SK-N-SH (cell line): ENCODE results near the gene HAUS3. TPM values are rescaled to one million over a fixed set of nuclear protein-coding genes. Genes with fewer than 3 reads are reported as not detected.

Experiments
- CTCF ChIA-PET: fragments of 300-600, 350-600 bp; formaldehyde crosslinking; extraction: SDS; loops from one replicate; lab custom pipeline; 2021; lab: Yijun Ruan, JAX
- POLR2A ChIA-PET: fragments of 350-600 bp; sonication (Branson Sonifier 250); formaldehyde crosslinking; extraction: SDS; loops from one replicate; lab custom pipeline; 2020; ENCODE audit warnings: antibody characterized with exemption, inconsistent platforms; lab: Yijun Ruan, JAX
- DNase-seq: peaks from one replicate; pipeline ENCODE4 v3.0.0; 2012
- H2AFZ ChIP-seq: fragments of 200-600 bp; sonication (generic); 2 replicates; pipeline ENCODE4 v1.8.1; 2016; ENCODE audit warnings: antibody characterized with exemption, mild to moderate bottlenecking, low read depth
- H3F3A ChIP-seq: fragments of 200-600 bp; sonication (generic); replicated peaks from 2 replicates; pipeline ENCODE3; 2016; ENCODE audit warnings: antibody characterized with exemption, mild to moderate bottlenecking; ENCODE audit not compliant: insufficient read depth
- H3K27ac ChIP-seq, 2 experiments: fragments of 200-500 bp in 1 of 2; fragments of 200-600 bp in 1 of 2; sonication (Bioruptor generic) in 1 of 2; sonication (generic), shearing (Covaris generic) in 1 of 2; 2 replicates each; pipeline versions ENCODE4 v1.5.1 to v1.6.1; 2014 to 2016; ENCODE audit warnings: low read depth in 2 of 2, inconsistent platforms in 1 of 2, low read length in 1 of 2, mild to moderate bottlenecking in 1 of 2, mixed read lengths in 1 of 2
- H3K27me3 ChIP-seq: fragments of 200-600 bp; sonication (generic), shearing (Covaris generic); 2 replicates; pipeline ENCODE4 v1.6.1; 2016; ENCODE audit warnings: mixed run types; ENCODE audit not compliant: insufficient read depth
- H3K36me3 ChIP-seq, 2 experiments: fragments of 200-500 bp in 1 of 2; fragments of 200-600 bp in 1 of 2; sonication (Bioruptor generic) in 1 of 2; sonication (generic) in 1 of 2; replicated peaks in 1 of 2; 2 replicates each; pipeline versions ENCODE3 to v1.5.1; 2014 to 2016; ENCODE audit warnings: low read length in 1 of 2, mild to moderate bottlenecking in 1 of 2; ENCODE audit not compliant: insufficient read depth in 2 of 2, control insufficient read depth in 1 of 2
- H3K4me1 ChIP-seq, 2 experiments: fragments of 200-500 bp in 1 of 2; fragments of 200-600 bp in 1 of 2; sonication (Bioruptor generic) in 1 of 2; sonication (generic), shearing (Covaris generic) in 1 of 2; 2 replicates each; pipeline versions ENCODE4 v1.5.1 to v1.6.1; 2014 to 2016; ENCODE audit warnings: low read depth in 1 of 2, low read length in 1 of 2, mixed run types in 1 of 2; ENCODE audit not compliant: insufficient read depth in 2 of 2, control insufficient read depth in 1 of 2
- H3K4me2 ChIP-seq: fragments of 200-600 bp; sonication (generic), shearing (Covaris generic); 2 replicates; pipeline ENCODE4 v1.6.1; 2017; ENCODE audit warnings: mixed run types
- H3K4me3 ChIP-seq, 2 experiments: fragments of 200-500 bp in 1 of 2; fragments of 200-600 bp in 1 of 2; sonication (Bioruptor generic) in 1 of 2; sonication (generic), shearing (Covaris generic) in 1 of 2; 2 replicates each; pipeline versions ENCODE4 v1.5.1 to v1.8.1; 2014 to 2016; ENCODE audit warnings: low read depth in 2 of 2, inconsistent platforms in 1 of 2, low read length in 1 of 2, mild to moderate bottlenecking in 1 of 2, mixed read lengths in 1 of 2, moderate library complexity in 1 of 2
- H3K79me2 ChIP-seq: fragments of 200-600 bp; sonication (generic); 2 replicates; pipeline ENCODE4 v1.8.1; 2017; ENCODE audit warnings: mild to moderate bottlenecking; ENCODE audit not compliant: insufficient read depth
- H3K9ac ChIP-seq: fragments of 200-600 bp; sonication (generic); 2 replicates; pipeline ENCODE4 v1.6.1; 2017; ENCODE audit warnings: mixed run types
- H3K9me2 ChIP-seq: fragments of 200-600 bp; sonication (generic); 2 replicates; pipeline ENCODE4 v1.6.1; 2017; ENCODE audit warnings: mixed run types
- H3K9me3 ChIP-seq: fragments of 200-600 bp; sonication (generic); 2 replicates; pipeline ENCODE4 v1.6.1; 2017; ENCODE audit warnings: mixed run types, mild to moderate bottlenecking, moderate library complexity
- H4K20me1 ChIP-seq: fragments of 200-600 bp; sonication (generic); 2 replicates; pipeline ENCODE4 v1.6.1; 2017; ENCODE audit warnings: mild to moderate bottlenecking, mixed run types; ENCODE audit not compliant: insufficient read depth
- CHD2 ChIP-seq: fragments of 150-350 bp; IDR thresholded peaks from 2 replicates; pipeline ENCODE4 v1.6.1; 2018; ENCODE audit warnings: low read length; ENCODE audit not compliant: partially characterized antibody
- ELF1 ChIP-seq: IDR thresholded peaks from 2 replicates; pipeline ENCODE4 v1.4.0; 2012
- FOSL2 ChIP-seq: IDR thresholded peaks from 2 replicates; pipeline ENCODE4 v1.4.0; 2012; ENCODE audit warnings: low read depth, mild to moderate bottlenecking, moderate library complexity, borderline replicate concordance
- FOXJ3 ChIP-seq: sonication (generic); formaldehyde crosslinking; IDR thresholded peaks from 2 replicates; pipeline ENCODE4 v1.5.1; 2020; ENCODE audit warnings: mild to moderate bottlenecking, missing genetic modification reagents
- FOXM1 ChIP-seq: IDR thresholded peaks from 2 replicates; pipeline ENCODE4 v1.4.0; 2012; ENCODE audit warnings: low read depth, mild to moderate bottlenecking
- GABPA ChIP-seq: IDR thresholded peaks from 2 replicates; pipeline ENCODE4 v1.4.0; 2012; ENCODE audit warnings: low read depth, mild to moderate bottlenecking
- JUND ChIP-seq: IDR thresholded peaks from 2 replicates; pipeline ENCODE4 v1.4.0; 2012
- MAX ChIP-seq: IDR thresholded peaks from 2 replicates; pipeline ENCODE4 v1.4.0; 2012; ENCODE audit warnings: low read depth
- NFIC ChIP-seq: IDR thresholded peaks from 2 replicates; pipeline ENCODE4 v1.4.0; 2012; ENCODE audit warnings: borderline replicate concordance
- NRF1 ChIP-seq: IDR thresholded peaks from 2 replicates; pipeline ENCODE4 v1.6.1; 2012; ENCODE audit warnings: low read depth, mild to moderate bottlenecking, low read length
- PBX3 ChIP-seq: IDR thresholded peaks from 2 replicates; pipeline ENCODE4; 2012
- POLR2AphosphoS5 ChIP-seq: IDR thresholded peaks from 2 replicates; pipeline ENCODE4 v1.6.1; 2012; ENCODE audit warnings: low read depth, low read length
- RAD21 ChIP-seq: IDR thresholded peaks from 2 replicates; pipeline ENCODE4 v1.6.1; 2012; ENCODE audit warnings: mild to moderate bottlenecking, low read length
- RCOR1 ChIP-seq: fragments of 150-350 bp; IDR thresholded peaks from 2 replicates; pipeline ENCODE4 v1.6.1; 2017; ENCODE audit warnings: antibody characterized with exemption, low read length
- REST ChIP-seq: IDR thresholded peaks from 2 replicates; pipeline ENCODE4 v1.6.1; 2012; ENCODE audit warnings: mild to moderate bottlenecking, low read depth, low read length, moderate library complexity
- RXRA ChIP-seq: IDR thresholded peaks from 2 replicates; pipeline ENCODE4 v1.4.0; 2012; ENCODE audit warnings: low read depth, mild to moderate bottlenecking, borderline replicate concordance
- SIN3A ChIP-seq: IDR thresholded peaks from 2 replicates; pipeline ENCODE4 v1.6.1; 2012; ENCODE audit warnings: low read depth, mild to moderate bottlenecking, low read length, moderate library complexity, borderline replicate concordance
- SMC3 ChIP-seq: IDR thresholded peaks from 2 replicates; pipeline ENCODE4 v1.6.1; 2012; ENCODE audit warnings: low read depth, low read length, improper control_type of control experiment
- TAF1 ChIP-seq: IDR thresholded peaks from 2 replicates; pipeline ENCODE4 v1.6.1; 2012; ENCODE audit warnings: low read depth, mild to moderate bottlenecking, low read length, moderate library complexity, borderline replicate concordance
- TCF12 ChIP-seq: IDR thresholded peaks from 2 replicates; pipeline ENCODE4 v1.4.0; 2012
- TEAD4 ChIP-seq: IDR thresholded peaks from 2 replicates; pipeline ENCODE4 v1.4.0; 2012; ENCODE audit warnings: mild to moderate bottlenecking, borderline replicate concordance; ENCODE audit not compliant: insufficient read depth
- WGBS: methylation state at CpG from one replicate; pipeline ENCODE4 v1.1.6; 2017; ENCODE audit warnings: low lambda C conversion rate; 5-methylcytosine and 5-hydroxymethylcytosine counted together
- polyA plus RNA-seq, 3 experiments: library from polyadenylated mRNA; depleted of rRNA; stranded (reverse); fragments of >200 nt; gene quantifications; 2 replicates each; pipeline ENCODE4 v1.2.3, GENCODE V29; 2012
- TF ChIP-seq, protein P1 (sequence below): fragments of 150-350 bp; IDR thresholded peaks from 2 replicates; pipeline ENCODE4 v1.6.1; 2016; ENCODE audit warnings: mild to moderate bottlenecking, low read depth, low read length
- TF ChIP-seq, protein P2 (sequence below): fragments of 150-350 bp; IDR thresholded peaks from 2 replicates; pipeline ENCODE4 v1.6.1; 2017; ENCODE audit warnings: antibody characterized with exemption, low read length, low read depth, borderline replicate concordance
- TF ChIP-seq, protein P3 (sequence below): IDR thresholded peaks from 2 replicates; pipeline ENCODE4 v1.4.0; 2012; ENCODE audit warnings: low read depth, borderline replicate concordance

HAUS3 gene
- polyA plus RNA-seq, 1 of the 3 experiments (the other 2 are of a cell fraction), result 6.3 TPM

DNA sequence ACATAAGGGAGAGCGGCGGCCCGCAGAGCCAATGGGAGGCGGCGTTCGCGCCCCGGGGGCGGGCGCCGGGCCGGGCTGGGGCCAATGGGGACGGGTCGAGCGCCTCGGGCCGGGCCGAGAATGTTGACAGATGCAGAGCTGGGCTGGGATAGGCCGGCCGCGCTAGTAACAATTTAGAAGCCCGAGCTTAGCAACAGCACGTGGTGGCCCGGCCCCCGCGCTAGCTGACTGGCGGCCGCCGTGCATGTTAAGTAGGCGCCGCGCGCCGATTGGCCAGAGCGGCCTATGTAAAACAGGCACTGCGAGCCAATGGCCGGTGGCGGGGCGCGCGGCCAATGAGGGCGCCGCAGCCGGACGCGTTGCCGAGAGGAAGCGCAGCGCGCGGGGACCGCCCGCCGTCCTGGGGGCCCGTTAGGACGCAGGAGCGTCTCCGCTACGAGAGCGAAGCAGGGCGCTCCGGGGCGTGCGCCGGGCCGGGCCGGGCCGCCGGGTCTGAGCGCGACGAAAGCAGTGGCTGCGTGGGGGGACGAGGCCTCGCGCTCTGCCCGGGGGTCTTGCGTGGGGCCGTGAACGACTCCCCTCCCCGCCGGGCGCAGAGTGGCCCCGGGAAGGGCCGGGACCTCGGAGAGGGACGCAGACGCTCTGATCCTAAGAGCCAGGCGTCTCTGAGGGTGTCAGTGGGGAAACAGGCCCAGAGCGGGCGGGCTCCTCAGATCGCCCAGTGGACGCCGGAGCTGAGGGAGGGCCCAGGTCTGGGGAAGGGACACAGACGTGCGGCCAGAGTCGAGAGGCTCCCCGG, 20.4 kb upstream of the HAUS3 start:
- CTCF ChIA-PET, result interaction anchor here (0.7 to 1.5 kb wide), 3 partner anchors 151 to 200 kb away, joined by 3 read pairs; no protein-coding TSS in a partner anchor
- 0% methylated on average over 15 of the region's 98 CpGs for WGBS
- no peak for TF ChIP-seq TEAD4
- TF ChIP-seq MAX, result peak; percentile 57
- TF ChIP-seq SIN3A, result no peak
- TF ChIP-seq, protein P1, sequence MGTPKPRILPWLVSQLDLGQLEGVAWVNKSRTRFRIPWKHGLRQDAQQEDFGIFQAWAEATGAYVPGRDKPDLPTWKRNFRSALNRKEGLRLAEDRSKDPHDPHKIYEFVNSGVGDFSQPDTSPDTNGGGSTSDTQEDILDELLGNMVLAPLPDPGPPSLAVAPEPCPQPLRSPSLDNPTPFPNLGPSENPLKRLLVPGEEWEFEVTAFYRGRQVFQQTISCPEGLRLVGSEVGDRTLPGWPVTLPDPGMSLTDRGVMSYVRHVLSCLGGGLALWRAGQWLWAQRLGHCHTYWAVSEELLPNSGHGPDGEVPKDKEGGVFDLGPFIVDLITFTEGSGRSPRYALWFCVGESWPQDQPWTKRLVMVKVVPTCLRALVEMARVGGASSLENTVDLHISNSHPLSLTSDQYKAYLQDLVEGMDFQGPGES, result peak; percentile 73
- no peak for TF ChIP-seq SMC3
- peak; percentile 99 for TF ChIP-seq PBX3
- peak; percentile 61 for TF ChIP-seq CHD2
- no peak for TF ChIP-seq RXRA
- no peak for TF ChIP-seq JUND
- TF ChIP-seq, protein P2, sequence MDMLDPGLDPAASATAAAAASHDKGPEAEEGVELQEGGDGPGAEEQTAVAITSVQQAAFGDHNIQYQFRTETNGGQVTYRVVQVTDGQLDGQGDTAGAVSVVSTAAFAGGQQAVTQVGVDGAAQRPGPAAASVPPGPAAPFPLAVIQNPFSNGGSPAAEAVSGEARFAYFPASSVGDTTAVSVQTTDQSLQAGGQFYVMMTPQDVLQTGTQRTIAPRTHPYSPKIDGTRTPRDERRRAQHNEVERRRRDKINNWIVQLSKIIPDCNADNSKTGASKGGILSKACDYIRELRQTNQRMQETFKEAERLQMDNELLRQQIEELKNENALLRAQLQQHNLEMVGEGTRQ, result no peak
- no peak for TF ChIP-seq GABPA
- TF ChIP-seq, protein P3, sequence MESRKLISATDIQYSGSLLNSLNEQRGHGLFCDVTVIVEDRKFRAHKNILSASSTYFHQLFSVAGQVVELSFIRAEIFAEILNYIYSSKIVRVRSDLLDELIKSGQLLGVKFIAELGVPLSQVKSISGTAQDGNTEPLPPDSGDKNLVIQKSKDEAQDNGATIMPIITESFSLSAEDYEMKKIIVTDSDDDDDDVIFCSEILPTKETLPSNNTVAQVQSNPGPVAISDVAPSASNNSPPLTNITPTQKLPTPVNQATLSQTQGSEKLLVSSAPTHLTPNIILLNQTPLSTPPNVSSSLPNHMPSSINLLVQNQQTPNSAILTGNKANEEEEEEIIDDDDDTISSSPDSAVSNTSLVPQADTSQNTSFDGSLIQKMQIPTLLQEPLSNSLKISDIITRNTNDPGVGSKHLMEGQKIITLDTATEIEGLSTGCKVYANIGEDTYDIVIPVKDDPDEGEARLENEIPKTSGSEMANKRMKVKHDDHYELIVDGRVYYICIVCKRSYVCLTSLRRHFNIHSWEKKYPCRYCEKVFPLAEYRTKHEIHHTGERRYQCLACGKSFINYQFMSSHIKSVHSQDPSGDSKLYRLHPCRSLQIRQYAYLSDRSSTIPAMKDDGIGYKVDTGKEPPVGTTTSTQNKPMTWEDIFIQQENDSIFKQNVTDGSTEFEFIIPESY, result no peak
- no peak for TF ChIP-seq FOSL2
- TF ChIP-seq TCF12, result no peak
- TF ChIP-seq POLR2AphosphoS5, result peak; percentile 74
- no peak for TF ChIP-seq FOXJ3 (CRISPR knock-in tag)
- TF ChIP-seq NRF1, result 0 out of 2 replicates have a peak, but pooled peaks have one; percentile 6
- TF ChIP-seq RCOR1, result no peak
- TF ChIP-seq REST, result no peak
- TF ChIP-seq FOXM1, result no peak
- TF ChIP-seq ELF1, result peak; percentile 56; the same call in 1 of the 2 replicates
- TF ChIP-seq RAD21, result no peak; the same call in 1 of the 2 replicates
- no peak for TF ChIP-seq NFIC
- TF ChIP-seq TAF1, result peak; percentile 63

More for the DNA sequence above, 20.4 kb upstream of the HAUS3 start:
- H3K36me3 ChIP-seq, result peaks cover 0 to 19% of the 10 kb centered on the region in 2 experiments
- H3K9me3 ChIP-seq, result no peaks in the 10 kb centered on the region
- H2AFZ ChIP-seq, result peak overlapping the region; percentile 74; the same call in 1 of the 2 replicates
- POLR2A ChIA-PET, result interaction anchor here (0.7 to 1.0 kb wide), 4 partner anchors 22 to 624 kb away, joined by 3 read pairs; no protein-coding TSS in a partner anchor
- peak overlapping the region; percentile 96 for H3K4me2 ChIP-seq
- peaks cover 5 to 60% of the 10 kb centered on the region in 2 experiments; a peak in 2 of 4 replicates for H3K4me1 ChIP-seq
- H3K4me3 ChIP-seq, result peak overlapping the region; percentile 74 to 87
- peaks cover 34% of the 10 kb centered on the region for H3K79me2 ChIP-seq
- no peaks in the 10 kb centered on the region for H3K9me2 ChIP-seq
- no peaks in the 10 kb centered on the region for H3K27me3 ChIP-seq
- peak; percentile 98 for DNase-seq
- H3K9ac ChIP-seq, result peak overlapping the region; percentile 80
- peaks cover 32% of the 10 kb centered on the region for H4K20me1 ChIP-seq
- peak overlapping the region; percentile 81 to 98 for H3K27ac ChIP-seq
- H3F3A ChIP-seq, result no peaks in the 10 kb centered on the region
